Astrocyte of the hippocampus (primary cell): ENCODE data around the gene EPHB1.

Experiments
- DNase-seq: peaks from one replicate; pipeline ENCODE4 v3.0.0; 2011; ENCODE audit warnings: low read depth, low spot score

Gene EPHB1

DNA sequence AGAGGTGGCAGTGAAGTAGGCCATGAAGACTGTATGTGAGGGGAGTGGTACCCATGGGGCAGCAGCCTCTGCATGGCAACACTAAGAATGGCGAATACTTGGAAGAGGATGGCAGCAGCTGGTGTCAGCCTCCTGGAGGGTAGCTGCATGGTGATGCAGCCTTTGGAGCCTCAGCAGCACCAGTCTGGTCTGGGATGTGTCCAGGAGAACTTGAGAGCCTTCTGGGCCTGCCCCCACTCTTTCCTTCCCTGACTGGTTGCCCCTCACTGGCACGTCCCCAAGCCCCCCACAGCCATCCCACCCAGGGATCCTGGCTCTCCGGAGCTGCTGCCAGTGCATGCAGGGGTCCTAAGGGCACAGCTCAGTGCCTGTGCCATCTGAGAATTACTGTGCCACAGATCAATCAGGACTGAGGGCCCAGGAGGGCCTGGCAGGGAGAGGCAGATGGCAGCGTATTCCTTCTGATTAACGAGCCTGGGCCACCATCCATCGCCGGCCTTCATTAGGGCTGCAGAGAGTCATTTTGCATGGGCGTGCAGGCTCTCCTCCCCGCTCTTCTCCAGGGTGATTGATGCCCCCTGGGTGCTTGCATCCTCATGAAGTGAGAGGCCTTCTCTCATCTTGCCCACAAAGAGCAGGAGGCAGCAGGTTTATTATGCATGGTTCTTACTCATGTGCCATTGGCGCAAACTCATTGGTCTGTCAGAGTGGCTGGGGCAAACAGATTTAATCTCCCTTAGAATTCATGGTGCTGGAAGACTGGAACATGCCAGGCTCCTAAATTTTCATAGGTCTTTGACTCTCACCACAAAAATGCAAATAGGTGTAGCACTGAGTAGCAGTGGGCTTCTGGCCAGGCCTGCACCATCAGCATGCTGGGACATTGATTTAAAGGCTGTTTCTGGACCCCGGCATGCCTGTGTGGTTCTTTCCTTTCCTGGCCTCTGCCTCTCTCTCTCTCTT lies 116.8 kb downstream of the EPHB1 start:
- DNase-seq, result peak; percentile 59

GRCh38 chr3:134916276-134916961 lies 121.4 kb downstream of the EPHB1 start:
- DNase-seq, result no peak

GRCh38 chr3:134917631-134918030 lies 122.6 kb downstream of the EPHB1 start:
- no peak for DNase-seq

DNA sequence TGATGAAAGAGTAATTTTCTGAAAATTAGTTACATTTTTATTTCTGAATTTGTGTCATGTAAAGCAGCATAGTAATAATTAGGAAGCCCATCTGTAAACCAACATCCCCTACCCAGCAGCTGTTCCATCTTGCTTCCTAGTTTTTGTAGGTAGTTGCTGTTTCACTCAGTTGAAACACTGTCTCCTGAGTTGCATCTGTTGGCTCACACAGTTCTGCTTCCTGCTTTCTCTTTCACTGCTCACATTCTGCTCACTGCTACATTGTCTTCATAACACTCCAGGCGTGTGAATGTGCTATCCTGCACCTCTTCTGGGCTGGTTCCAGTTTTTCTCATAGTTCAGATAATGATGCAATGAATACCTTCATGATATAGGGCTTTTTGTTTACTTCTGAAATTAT lies 123.4 kb downstream of the EPHB1 start:
- no peak for DNase-seq

DNA sequence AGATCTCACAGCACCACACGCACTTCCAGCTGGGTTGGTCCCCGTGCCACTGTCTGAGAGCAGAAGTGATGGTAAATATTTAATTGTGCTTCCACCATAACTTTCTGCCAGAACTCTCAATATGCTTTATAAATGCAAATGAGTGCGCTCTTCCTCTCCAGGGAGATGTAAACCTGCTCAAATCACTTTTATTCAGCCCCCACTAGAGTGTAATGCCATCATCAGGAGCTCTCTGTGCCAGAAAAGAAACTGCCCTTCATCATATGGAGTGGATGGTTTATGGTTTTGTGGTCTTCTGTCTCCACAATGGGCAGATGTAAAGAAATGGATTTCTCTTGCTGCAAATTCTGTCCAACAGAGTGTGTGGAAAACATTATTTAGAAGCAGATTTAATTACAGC lies 127.0 kb downstream of the EPHB1 start:
- DNase-seq, result no peak

DNA sequence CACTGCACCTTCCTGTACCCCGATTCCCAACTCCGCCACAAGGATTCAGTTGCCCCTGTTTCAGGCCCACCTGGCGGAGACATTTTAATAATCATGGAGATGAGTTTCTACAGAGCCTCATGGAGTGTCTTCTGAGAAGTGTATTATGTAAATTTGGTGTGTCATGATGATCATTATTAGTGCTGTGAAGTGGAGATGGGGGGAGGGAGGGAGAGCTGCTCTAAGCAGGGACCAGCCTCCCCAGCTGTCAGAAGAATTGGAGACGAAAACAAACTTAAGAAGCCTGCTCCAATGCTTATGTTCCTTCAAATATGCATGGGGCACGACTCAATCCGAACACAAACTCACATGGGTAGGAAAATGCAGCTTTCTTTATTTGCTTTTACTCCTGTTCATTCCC lies 127.8 kb downstream of the EPHB1 start:
- no peak for DNase-seq

- no peak for DNase-seq
These were observed 128.2 kb downstream of the EPHB1 start for GRCh38 chr3:134923286-134923685.

DNA sequence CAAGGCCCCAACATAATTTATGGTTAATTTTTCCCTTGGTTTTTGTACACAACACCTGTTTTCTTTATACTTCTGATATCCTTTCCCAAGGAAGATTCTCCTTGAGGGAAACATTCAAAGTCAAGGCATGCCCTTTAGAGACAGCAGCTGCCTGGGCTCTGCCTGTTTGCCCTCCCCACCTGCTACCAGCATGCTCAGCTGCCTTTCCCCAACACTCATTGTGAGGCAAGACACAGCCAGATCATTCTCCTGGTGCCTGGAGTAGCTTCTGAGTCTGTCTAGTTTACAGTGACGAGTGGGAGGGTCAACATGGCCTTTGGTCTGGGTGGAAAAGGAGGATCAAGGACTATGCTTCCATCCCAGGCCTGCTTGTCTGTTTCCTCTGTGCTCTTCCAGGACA lies 132.5 kb downstream of the EPHB1 start:
- DNase-seq, result no peak

DNA sequence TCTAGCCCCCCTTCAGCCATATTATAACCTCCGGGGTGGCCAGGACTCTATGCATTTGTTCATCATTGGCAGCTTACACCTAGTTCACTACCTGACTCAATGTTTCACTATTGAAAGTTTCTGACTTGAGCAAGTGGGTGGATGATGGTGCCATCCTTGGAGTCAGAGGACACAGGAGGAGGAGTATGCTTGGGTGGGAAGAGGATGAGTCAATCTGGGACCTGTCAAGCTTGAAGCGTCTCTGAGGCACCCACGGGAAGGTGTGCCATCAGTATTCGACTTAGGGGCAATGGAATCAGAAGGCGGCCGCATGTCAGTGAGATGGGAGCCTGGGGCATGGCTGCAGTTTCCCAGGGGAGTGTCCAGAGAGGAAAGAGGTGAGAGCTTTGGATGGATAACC lies 133.3 kb downstream of the EPHB1 start:
- no peak for DNase-seq

GRCh38 chr3:134928819-134929218 lies 133.8 kb downstream of the EPHB1 start:
- DNase-seq, result no peak

DNA sequence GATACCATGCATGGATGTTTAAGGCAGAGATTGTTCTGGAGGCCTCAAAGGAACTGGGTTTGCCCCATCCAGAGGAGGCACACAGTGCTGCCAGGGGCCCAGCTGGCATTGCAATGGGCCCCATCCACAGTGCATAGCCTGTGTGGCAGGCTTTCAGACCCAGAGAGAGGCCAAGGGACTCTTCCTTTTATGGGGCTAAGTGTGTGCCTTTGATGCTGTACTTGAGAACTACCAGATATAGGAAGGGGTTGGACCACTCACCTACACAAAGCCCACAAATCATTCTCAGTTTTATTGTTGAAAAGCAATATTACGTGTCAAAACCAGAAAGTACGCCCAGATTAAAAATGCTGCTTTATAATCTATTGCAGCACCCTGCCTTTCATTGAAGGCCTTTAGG lies 134.9 kb downstream of the EPHB1 start:
- no peak for DNase-seq

DNA sequence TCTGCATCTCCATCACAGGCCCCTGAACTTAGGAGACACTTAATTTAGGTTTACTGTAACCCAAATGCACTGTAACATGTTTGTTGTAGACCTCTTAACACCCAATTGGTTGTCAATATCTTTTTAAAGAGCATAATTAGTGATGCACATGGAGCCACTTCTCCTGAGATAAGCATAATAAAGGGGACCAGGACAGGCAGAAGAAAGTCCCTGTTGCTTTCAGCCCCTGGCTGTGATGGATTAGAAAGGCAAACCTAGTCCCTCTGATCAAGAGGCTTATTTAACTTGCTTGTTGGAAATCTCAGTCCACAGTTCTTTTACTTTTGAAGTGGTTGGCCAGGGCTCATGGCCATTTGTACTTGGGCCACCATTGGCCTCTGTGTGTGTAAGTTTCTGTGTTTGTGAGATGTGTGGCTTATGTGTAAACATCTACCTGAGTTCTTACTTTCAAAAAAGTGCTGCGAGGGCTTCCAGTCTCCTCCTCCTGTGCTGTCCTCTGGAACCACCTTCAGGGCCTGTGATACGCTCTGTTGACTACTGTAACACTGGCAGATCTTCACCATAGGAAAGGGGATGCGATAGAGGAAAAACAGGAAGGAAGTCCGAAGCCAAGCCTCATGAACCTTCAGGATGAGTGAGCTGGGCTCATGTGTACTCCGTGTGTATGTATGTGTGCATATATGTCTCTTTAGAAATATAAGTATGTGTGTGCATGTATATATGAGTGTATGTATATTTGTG lies 136.2 kb downstream of the EPHB1 start:
- DNase-seq, result no peak

GRCh38 chr3:134932035-134932434 lies 137.0 kb downstream of the EPHB1 start:
- no peak for DNase-seq

DNA sequence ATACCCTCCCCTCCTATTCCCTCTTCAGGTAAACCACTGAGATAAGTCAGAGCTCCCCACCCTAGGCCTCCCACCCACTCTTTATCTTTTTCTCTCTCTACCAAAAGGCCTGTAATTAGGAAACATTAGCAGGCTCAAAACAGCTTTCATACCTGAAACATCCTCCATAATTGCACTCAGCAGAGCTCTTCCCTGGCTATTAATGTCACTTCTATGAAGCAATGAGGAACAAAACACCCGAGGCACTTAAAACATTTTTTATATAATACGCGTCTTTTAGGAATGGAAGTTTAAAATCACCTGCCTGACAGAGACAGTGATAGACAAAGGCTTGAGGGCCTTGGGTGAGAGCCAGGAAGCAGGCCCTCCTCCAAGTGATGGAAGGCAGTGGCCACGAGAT lies 138.9 kb downstream of the EPHB1 start:
- no peak for DNase-seq

- DNase-seq, result no peak
These were observed 139.9 kb downstream of the EPHB1 start for GRCh38 chr3:134934933-134935332.

- peak; percentile 16 for DNase-seq
These were observed 142.4 kb downstream of the EPHB1 start for GRCh38 chr3:134937256-134938028.

- DNase-seq, result no peak
These were observed 143.0 kb downstream of the EPHB1 start for GRCh38 chr3:134938029-134938525.

- DNase-seq, result no peak
These were observed 144.9 kb downstream of the EPHB1 start for GRCh38 chr3:134939978-134940377.

DNA sequence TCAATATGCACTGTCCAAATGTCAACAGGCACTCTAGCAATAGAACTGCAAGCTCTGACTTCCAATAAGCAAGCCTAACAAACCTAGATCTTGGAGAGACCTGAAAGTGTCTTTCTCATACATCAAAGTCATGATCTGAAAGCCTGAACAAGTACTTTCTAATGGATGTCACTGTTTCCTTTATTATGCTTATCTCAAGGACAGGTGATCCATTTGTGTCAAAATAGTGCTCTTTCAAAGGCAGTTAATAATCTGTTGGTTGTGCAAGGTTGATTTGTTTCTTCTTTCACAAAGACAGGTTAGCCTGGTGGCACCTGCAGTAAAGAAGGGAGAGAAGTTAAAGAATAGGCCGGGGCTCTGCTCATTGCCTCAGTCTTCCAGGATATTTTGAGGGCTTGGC lies 146.8 kb downstream of the EPHB1 start:
- no peak for DNase-seq

DNA sequence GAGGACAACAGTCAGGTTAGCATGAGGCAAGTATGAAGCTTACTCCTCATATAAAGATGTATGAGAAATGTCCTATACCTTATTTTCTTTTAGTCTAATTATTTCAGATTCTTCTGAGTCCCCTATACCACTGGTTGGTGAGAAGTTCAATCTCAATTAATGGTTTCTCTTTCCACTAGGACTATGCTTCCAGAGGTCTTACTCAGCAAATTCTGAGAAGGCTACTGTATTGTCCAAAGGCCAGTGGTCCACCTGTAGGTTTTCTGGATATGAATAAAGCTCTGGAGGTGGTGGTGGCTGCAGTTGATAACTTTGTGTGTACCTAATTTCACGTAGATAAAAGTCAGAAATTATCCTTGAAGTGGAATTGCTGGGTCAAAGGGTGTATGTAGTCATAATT lies 149.4 kb downstream of the EPHB1 start:
- DNase-seq, result no peak

- DNase-seq, result no peak
These were observed 154.1 kb downstream of the EPHB1 start for GRCh38 chr3:134949150-134949549.
